MM.1S (cell line): ENCODE results near the gene RNLS.

Experiments used
- CTCF ChIP-seq: fragments of 300-600 bp; sonication (generic); IDR thresholded peaks from 2 replicates; pipeline ENCODE4 v1.5.1; 2016; ENCODE audit warnings: antibody characterized with exemption, low read length, mixed read lengths
- EZH2 ChIP-seq: fragments of 300-600 bp; sonication (generic); optimal IDR thresholded peaks from 2 replicates; pipeline ENCODE3; 2017; ENCODE audit warnings: low read depth, mild to moderate bottlenecking, antibody characterized with exemption, low read length, mixed read lengths

DNA sequence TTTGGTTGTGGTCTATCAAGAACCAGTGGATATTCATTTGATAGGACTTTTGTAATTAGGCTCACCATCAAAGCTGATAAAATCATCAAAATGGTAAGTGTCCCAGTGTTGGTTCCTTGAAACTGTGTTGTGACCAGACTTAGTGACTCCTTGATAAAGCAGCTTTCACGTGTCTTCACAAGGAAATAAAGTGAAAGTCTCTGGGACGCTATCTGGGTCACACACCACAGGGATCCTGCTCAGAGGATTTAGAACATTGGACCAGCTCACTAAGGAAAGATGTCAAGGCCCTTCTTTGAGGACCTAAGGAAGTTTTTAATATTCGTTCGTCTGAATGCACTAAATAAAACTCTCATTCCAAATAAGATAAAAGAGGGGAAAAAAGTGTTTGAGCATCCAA is 193.1 kb downstream of the RNLS start:
- TF ChIP-seq CTCF, result no peak
- no peak for TF ChIP-seq EZH2
